SU-DHL-6 (cell line): Measurements from ENCODE around the gene PEX10.
"Not testable (repeated sequence)": the region's sequence is repeated elsewhere in the genome, so short reads cannot be mapped to it uniquely, and the experiment has no call there.

Source experiments
- H2AFZ ChIP-seq: fragments of 200-600 bp; sonication (generic); 2 replicates; pipeline ENCODE4 v1.6.1; 2014; ENCODE audit warnings: low read depth, mild to moderate bottlenecking, moderate library complexity, mixed read lengths, antibody characterized with exemption, low read length; ENCODE audit not compliant: severe bottlenecking
- H3F3A ChIP-seq: fragments of 200-600 bp; shearing (Covaris generic); 2 replicates; pipeline ENCODE4 v1.6.0; 2016; ENCODE audit warnings: antibody characterized with exemption, mild to moderate bottlenecking; ENCODE audit not compliant: insufficient read depth
- H3K27ac ChIP-seq: fragments of 200-600 bp; sonication (generic); 2 replicates; pipeline ENCODE4 v1.5.1; 2016; ENCODE audit warnings: low read depth, mild to moderate bottlenecking, low read length, moderate library complexity, mixed read lengths
- H3K27me3 ChIP-seq: fragments of 200-600 bp; sonication (generic), shearing (Covaris generic); 2 replicates; pipeline ENCODE4 v1.6.0; 2014; ENCODE audit warnings: mild to moderate bottlenecking, low read length
- H3K36me3 ChIP-seq: fragments of 200-600 bp; sonication (generic); 2 replicates; pipeline ENCODE4 v1.6.1; 2014; ENCODE audit warnings: mild to moderate bottlenecking, low read length, mixed read lengths
- H3K4me2 ChIP-seq: fragments of 300-600, 200-600 bp; shearing (Covaris generic), sonication (generic); 2 replicates; pipeline ENCODE4 v1.6.0; 2014; ENCODE audit warnings: low read length, low read depth, mild to moderate bottlenecking; ENCODE audit not compliant: poor library complexity, severe bottlenecking
- H3K4me3 ChIP-seq: fragments of 200-600 bp; sonication (generic); 2 replicates; pipeline ENCODE4 v1.5.1; 2014; ENCODE audit warnings: antibody characterized with exemption, low read length, mild to moderate bottlenecking, mixed read lengths; ENCODE audit not compliant: insufficient read depth, poor library complexity, severe bottlenecking
- H3K79me2 ChIP-seq: fragments of 200-600 bp; sonication (generic); 2 replicates; pipeline ENCODE4 v1.6.1; 2014; ENCODE audit warnings: mild to moderate bottlenecking, low read length, moderate library complexity; ENCODE audit not compliant: insufficient read depth
- H3K9ac ChIP-seq: fragments of 200-600 bp; sonication (generic); 2 replicates; pipeline ENCODE4 v1.7.0; 2014; ENCODE audit warnings: mild to moderate bottlenecking, low read length
- H3K9me2 ChIP-seq: fragments of 200-600 bp; sonication (generic); replicated peaks from 2 replicates; pipeline ENCODE4 v1.6.1; 2014; ENCODE audit warnings: low read length; ENCODE audit not compliant: insufficient read depth
- H3K9me3 ChIP-seq: fragments of 200-600 bp; sonication (generic); 2 replicates; pipeline ENCODE4 v1.6.1; 2014; ENCODE audit warnings: low read length, mixed read lengths; ENCODE audit not compliant: insufficient read depth
- H4K20me1 ChIP-seq: fragments of 200-600 bp; sonication (generic); 2 replicates; pipeline ENCODE4 v1.6.1; 2014; ENCODE audit warnings: low read depth, mild to moderate bottlenecking, antibody characterized with exemption, low read length, moderate library complexity, mixed read lengths
- EZH2phosphoT487 ChIP-seq: fragments of 200-600 bp; sonication (generic), shearing (Covaris generic); conservative IDR thresholded peaks from 2 replicates; pipeline ENCODE4 v1.6.1; 2018; ENCODE audit warnings: mild to moderate bottlenecking, antibody characterized with exemption, low read length, moderate library complexity, mixed read lengths
- TF ChIP-seq, protein P1 (sequence below): fragments of 200-600 bp; sonication (generic); IDR thresholded peaks from one replicate; pipeline ENCODE4 v1.5.1; 2017; ENCODE audit warnings: antibody characterized with exemption, mild to moderate bottlenecking, low read length, moderate library complexity; ENCODE audit not compliant: insufficient read depth, poor library complexity, severe bottlenecking

Gene PEX10

DNA sequence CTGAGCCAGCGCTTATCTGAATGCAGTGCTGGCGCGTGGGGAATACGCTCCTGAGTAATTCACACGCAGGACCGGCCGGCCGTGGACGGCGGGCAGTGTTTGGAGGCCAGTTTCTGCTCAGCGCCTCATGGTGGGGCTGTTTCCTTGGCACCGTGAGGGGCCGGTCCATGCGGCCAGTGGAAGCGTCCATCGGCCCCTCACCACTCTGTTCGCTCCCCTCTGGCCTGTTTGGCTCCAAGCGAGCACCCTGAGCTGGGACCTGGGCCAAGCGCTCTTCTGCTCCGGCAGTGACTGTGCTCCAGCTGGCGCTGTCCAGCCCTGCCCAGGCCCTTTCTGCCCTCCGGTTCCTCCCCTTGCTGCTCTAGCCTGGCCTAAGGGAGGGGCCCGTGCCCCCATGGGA, 47.4 kb upstream of the PEX10 start:
- Histone ChIP-seq H3K27ac (no peak overlapping the region), H3K79me2 (no peaks in the 10 kb centered on the region), H3F3A (no peaks in the 10 kb centered on the region), H3K36me3 (no peaks in the 10 kb centered on the region), H3K27me3 (no peaks in the 10 kb centered on the region), H4K20me1 (no peaks in the 10 kb centered on the region), H2AFZ (no peak overlapping the region), H3K4me3 (no peak overlapping the region), H3K9me2 (no peaks in the 10 kb centered on the region), H3K4me2 (no peak overlapping the region), H3K9ac (no peak overlapping the region), H3K9me3 (no peaks in the 10 kb centered on the region)
- no peak for TF ChIP-seq EZH2phosphoT487
- TF ChIP-seq, protein P1, sequence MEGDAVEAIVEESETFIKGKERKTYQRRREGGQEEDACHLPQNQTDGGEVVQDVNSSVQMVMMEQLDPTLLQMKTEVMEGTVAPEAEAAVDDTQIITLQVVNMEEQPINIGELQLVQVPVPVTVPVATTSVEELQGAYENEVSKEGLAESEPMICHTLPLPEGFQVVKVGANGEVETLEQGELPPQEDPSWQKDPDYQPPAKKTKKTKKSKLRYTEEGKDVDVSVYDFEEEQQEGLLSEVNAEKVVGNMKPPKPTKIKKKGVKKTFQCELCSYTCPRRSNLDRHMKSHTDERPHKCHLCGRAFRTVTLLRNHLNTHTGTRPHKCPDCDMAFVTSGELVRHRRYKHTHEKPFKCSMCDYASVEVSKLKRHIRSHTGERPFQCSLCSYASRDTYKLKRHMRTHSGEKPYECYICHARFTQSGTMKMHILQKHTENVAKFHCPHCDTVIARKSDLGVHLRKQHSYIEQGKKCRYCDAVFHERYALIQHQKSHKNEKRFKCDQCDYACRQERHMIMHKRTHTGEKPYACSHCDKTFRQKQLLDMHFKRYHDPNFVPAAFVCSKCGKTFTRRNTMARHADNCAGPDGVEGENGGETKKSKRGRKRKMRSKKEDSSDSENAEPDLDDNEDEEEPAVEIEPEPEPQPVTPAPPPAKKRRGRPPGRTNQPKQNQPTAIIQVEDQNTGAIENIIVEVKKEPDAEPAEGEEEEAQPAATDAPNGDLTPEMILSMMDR = no peak

DNA sequence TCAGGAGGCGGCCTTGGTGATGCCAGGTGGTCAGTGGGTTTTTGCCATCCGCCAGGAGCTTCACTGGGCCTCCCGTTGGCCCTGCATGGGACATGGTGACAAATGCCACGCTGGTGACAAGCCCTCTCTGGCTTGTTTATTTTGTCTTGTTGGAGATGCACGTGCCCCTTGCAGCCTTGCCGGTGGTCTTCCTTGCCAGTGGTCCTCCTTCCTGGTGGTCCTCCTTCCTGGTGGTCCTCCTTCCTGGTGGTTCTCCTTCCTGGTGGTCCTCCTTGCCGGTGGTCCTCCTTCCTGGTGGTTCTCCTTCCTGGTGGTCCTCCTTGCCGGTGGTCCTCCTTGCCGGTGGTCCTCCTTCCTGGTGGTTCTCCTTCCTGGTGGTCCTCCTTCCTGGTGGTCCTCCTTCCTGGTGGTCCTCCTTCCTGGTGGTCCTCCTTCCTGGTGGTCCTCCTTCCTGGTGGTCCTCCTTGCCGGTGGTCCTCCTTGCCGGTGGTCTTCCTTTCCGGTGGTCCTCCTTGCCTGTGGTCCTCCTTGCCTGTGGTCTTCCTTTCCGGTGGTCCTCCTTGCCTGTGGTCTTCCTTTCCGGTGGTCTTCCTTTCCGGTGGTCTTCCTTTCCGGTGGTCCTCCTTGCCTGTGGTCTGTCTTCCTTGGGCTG, 46.9 kb upstream of the PEX10 start:
- H3K79me2 ChIP-seq, H3K4me3 ChIP-seq, H2AFZ ChIP-seq, H3K4me2 ChIP-seq, H3F3A ChIP-seq, H3K9me2 ChIP-seq, H3K9ac ChIP-seq, H4K20me1 ChIP-seq, H3K9me3 ChIP-seq, H3K27me3 ChIP-seq, H3K27ac ChIP-seq, H3K36me3 ChIP-seq: not testable (repeated sequence)

DNA sequence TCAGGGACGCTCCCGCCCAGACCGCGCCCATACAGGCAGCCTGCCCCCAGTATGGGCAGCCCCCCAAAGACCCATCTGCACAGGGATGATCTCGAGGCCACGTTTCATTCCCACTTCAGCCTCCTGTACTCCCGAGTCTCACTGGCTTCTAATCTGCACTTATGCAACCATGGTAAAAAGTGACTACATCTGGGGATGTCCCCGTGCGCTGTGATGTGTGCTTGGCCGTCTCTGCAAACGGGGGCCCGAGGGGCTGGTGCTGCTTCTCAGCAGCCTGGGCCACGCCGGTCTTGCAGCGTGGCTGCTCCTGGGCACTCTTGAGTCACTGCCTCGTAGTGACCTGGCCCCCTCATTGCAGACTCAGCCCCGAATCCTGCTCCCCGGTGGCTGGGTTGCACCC, 46.3 kb upstream of the PEX10 start:
- no peaks in the 10 kb centered on the region for H4K20me1 ChIP-seq
- no peak overlapping the region for H3K9ac ChIP-seq
- H3K9me3 ChIP-seq = no peaks in the 10 kb centered on the region
- no peak overlapping the region for H3K4me3 ChIP-seq
- H3K27me3 ChIP-seq = no peaks in the 10 kb centered on the region
- H3K9me2 ChIP-seq = no peaks in the 10 kb centered on the region
- no peak overlapping the region for H3K4me2 ChIP-seq
- no peaks in the 10 kb centered on the region for H3K36me3 ChIP-seq
- TF ChIP-seq, protein P1 = no peak
- TF ChIP-seq EZH2phosphoT487 = no peak
- H3K79me2 ChIP-seq = no peaks in the 10 kb centered on the region
- H3F3A ChIP-seq = no peaks in the 10 kb centered on the region
- no peak overlapping the region for H2AFZ ChIP-seq
- no peak overlapping the region for H3K27ac ChIP-seq

DNA sequence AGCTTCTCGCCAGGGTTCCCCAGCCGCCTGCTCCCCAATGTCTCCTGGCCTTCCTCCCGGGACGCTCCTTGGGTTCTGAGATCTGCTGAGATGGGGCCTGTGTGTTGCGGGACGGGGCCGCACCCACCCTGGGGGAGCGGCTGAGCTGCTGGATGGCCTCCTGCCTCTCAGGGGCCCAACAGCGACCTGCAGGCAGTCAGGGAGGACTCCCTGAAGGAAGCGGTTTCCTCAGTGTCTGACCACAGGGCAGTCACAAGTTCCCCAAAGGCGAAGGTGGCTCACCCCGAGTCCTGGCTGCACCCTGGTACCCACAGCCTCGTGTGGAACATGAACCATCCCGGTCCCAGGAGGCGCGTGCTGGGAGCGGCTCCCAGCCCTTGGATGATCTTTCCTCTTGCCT, 45.1 kb upstream of the PEX10 start:
- Histone ChIP-seq H3K79me2 (no peaks in the 10 kb centered on the region), H3F3A (no peaks in the 10 kb centered on the region), H3K9me2 (no peaks in the 10 kb centered on the region), H4K20me1 (no peaks in the 10 kb centered on the region), H2AFZ (no peak overlapping the region), H3K4me3 (no peak overlapping the region), H3K4me2 (no peak overlapping the region), H3K27me3 (no peaks in the 10 kb centered on the region), H3K9ac (no peak overlapping the region), H3K27ac (no peak overlapping the region), H3K9me3 (no peaks in the 10 kb centered on the region), H3K36me3 (no peaks in the 10 kb centered on the region)
- TF ChIP-seq EZH2phosphoT487 = no peak
- TF ChIP-seq, protein P1 = no peak
